ENCODE measurements around the gene PLAGL2. TPM values are rescaled to one million over a fixed set of nuclear protein-coding genes. Genes with fewer than 3 reads are reported as not detected.

PLAGL2 gene
- total RNA-seq, 2 donors from 2014 or later = 11.2 to 17.4 TPM

DNA sequence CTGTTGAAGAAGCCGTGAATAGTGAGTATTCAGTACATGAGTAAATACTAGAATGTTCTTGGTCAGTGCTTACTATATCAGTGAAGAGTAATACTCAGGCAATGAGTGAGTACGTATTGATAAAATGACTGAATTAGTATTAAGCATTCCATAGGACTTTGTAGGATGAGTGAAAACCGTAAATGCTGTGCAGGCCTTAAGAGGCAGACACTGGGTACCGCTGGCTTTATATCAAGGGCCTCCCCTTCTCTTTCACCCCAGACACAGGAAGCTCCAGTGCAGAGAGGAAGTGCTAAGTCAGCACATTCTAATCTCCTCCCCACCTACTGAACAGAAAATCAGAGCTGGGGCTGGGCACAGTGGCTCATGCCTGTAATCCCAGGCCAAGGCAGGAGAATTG is 24.3 kb upstream of the PLAGL2 start:
- Histone ChIP-seq H3K4me1 (replicated peaks) (peaks cover 5% of the 10 kb centered on the region), H3K9me3 (no peaks in the 10 kb centered on the region), H3K36me3 (peaks cover 0 to 6% of the 10 kb centered on the region in 2 donors), H3K27me3 (replicated peaks; ENCODE audit: insufficient read depth) (no peaks in the 10 kb centered on the region), H3K27ac (no peak overlapping the region), H3K4me3 (no peak overlapping the region)
- WGBS = 80% methylated on average over 4 of the region's 4 CpGs
- no peak for DNase-seq (ENCODE audit: low spot score)
- TF ChIP-seq POLR2AphosphoS5 (IDR thresholded peaks at IDR 0.05) = no peak
- TF ChIP-seq, protein P1, sequence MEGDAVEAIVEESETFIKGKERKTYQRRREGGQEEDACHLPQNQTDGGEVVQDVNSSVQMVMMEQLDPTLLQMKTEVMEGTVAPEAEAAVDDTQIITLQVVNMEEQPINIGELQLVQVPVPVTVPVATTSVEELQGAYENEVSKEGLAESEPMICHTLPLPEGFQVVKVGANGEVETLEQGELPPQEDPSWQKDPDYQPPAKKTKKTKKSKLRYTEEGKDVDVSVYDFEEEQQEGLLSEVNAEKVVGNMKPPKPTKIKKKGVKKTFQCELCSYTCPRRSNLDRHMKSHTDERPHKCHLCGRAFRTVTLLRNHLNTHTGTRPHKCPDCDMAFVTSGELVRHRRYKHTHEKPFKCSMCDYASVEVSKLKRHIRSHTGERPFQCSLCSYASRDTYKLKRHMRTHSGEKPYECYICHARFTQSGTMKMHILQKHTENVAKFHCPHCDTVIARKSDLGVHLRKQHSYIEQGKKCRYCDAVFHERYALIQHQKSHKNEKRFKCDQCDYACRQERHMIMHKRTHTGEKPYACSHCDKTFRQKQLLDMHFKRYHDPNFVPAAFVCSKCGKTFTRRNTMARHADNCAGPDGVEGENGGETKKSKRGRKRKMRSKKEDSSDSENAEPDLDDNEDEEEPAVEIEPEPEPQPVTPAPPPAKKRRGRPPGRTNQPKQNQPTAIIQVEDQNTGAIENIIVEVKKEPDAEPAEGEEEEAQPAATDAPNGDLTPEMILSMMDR (IDR thresholded peaks at IDR 0.05) = no peak
- TF ChIP-seq POLR2A (IDR thresholded peaks at IDR 0.05) = no peak
- intact Hi-C loops (cut with DNase I) = no loop called here

DNA sequence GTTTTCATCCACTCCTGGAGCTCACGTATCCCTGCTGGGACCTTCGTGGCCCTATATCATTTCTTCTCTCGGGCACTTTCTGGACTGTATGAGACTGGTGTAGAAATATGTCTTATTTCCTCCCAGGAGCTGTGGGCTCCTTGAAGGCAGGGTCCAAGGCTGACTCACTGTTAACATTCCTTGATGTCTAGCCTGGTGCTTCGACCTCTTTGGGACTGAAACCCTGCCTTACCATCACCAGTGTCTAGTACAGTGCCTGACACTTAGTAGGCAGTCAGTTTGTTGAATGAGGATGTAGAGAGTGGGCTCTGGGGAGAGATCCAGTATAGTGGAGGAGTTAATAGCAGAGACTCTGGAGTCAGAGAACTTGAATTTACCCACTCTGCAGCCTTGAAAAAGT is 23.7 kb upstream of the PLAGL2 start:
- Histone ChIP-seq H3K36me3 (peaks cover 0 to 6% of the 10 kb centered on the region in 2 donors), H3K27me3 (replicated peaks; ENCODE audit: insufficient read depth) (no peaks in the 10 kb centered on the region), H3K27ac (no peak overlapping the region), H3K4me1 (replicated peaks) (peaks cover 5% of the 10 kb centered on the region), H3K9me3 (no peaks in the 10 kb centered on the region), H3K4me3 (no peak overlapping the region)
- DNase-seq (ENCODE audit: low spot score) = no peak
- 96% methylated on average over 4 of the region's 4 CpGs for WGBS
- intact Hi-C loops (cut with DNase I) = no loop called here
- TF ChIP-seq POLR2AphosphoS5 (IDR thresholded peaks at IDR 0.05) (no peak), POLR2A (IDR thresholded peaks at IDR 0.05) (no peak)
- TF ChIP-seq, protein P1 (IDR thresholded peaks at IDR 0.05) = no peak

- DNase-seq (ENCODE audit: low spot score) = no peak
- no peak for TF ChIP-seq POLR2A (IDR thresholded peaks at IDR 0.05)
- TF ChIP-seq POLR2AphosphoS5 (IDR thresholded peaks at IDR 0.05) = no peak
- TF ChIP-seq, protein P1 (IDR thresholded peaks at IDR 0.05) = no peak
- 97% methylated on average over 13 of the region's 13 CpGs for WGBS
- Histone ChIP-seq H3K27ac (no peak overlapping the region), H3K27me3 (replicated peaks; ENCODE audit: insufficient read depth) (no peaks in the 10 kb centered on the region), H3K4me1 (replicated peaks) (peaks cover 5% of the 10 kb centered on the region), H3K36me3 (peaks cover 0 to 4% of the 10 kb centered on the region in 2 donors), H3K4me3 (no peak overlapping the region), H3K9me3 (no peaks in the 10 kb centered on the region)
- intact Hi-C loops (cut with DNase I) = no loop called here
Measured at GRCh38 chr20:32230707-32231106, 23.2 kb upstream of the PLAGL2 start.

GRCh38 chr20:32229251-32229747 is 21.8 kb upstream of the PLAGL2 start:
- DNase-seq (ENCODE audit: low spot score) = no peak
- no peaks in the 10 kb centered on the region for H3K9me3 ChIP-seq
- 90% methylated on average over 5 of the region's 5 CpGs for WGBS
- TF ChIP-seq POLR2A (IDR thresholded peaks at IDR 0.05) = no peak
- TF ChIP-seq, protein P1 (IDR thresholded peaks at IDR 0.05) = no peak
- TF ChIP-seq POLR2AphosphoS5 (IDR thresholded peaks at IDR 0.05) = no peak
- H3K4me3 ChIP-seq = no peak overlapping the region
- no peak overlapping the region for H3K27ac ChIP-seq
- H3K4me1 ChIP-seq (replicated peaks) = peaks cover 5% of the 10 kb centered on the region
- H3K27me3 ChIP-seq (replicated peaks; ENCODE audit: insufficient read depth) = no peaks in the 10 kb centered on the region
- H3K36me3 ChIP-seq = peaks cover 0 to 4% of the 10 kb centered on the region in 2 donors
- intact Hi-C loops (cut with DNase I) = no loop called here

Data from prostate gland (tissue), 2 donors.